ENCODE data around the gene TAL1. TPM values are rescaled to one million over a fixed set of nuclear protein-coding genes. Genes with fewer than 3 reads are reported as not detected.

Gene TAL1
- polyA plus RNA-seq, 1 donor, result 2.2 TPM

- Histone ChIP-seq H3K36me3 (ENCODE audit: control insufficient read depth, insufficient read depth, low read length) (no peaks in the 10 kb centered on the region), H3K27ac (ENCODE audit: low read length) (no peak overlapping the region), H3K4me3 (ENCODE audit: low read length) (no peak overlapping the region), H3K27me3 (ENCODE audit: control insufficient read depth, insufficient read depth, low read length) (peaks cover 97% of the 10 kb centered on the region), H3K9me3 (ENCODE audit: control insufficient read depth, low read depth, low read length) (peaks cover 10% of the 10 kb centered on the region), H3K4me1 (ENCODE audit: control insufficient read depth, insufficient read depth, low read length) (peaks cover 17% of the 10 kb centered on the region)
- DNase-seq, result no peak
- WGBS (ENCODE audit: insufficient coverage, low lambda C conversion rate), result 18% methylated on average over 5 of the region's 23 CpGs
Measured at GRCh38 chr1:47229886-47230691, 1.9 kb downstream of the TAL1 start.

- H3K9me3 ChIP-seq (ENCODE audit: control insufficient read depth, low read depth, low read length), result peaks cover 10% of the 10 kb centered on the region
- H3K27ac ChIP-seq (ENCODE audit: low read length), result no peak overlapping the region
- WGBS (ENCODE audit: insufficient coverage, low lambda C conversion rate), result no CpG with 5 or more reads among the region's 35 CpGs
- H3K27me3 ChIP-seq (ENCODE audit: control insufficient read depth, insufficient read depth, low read length), result peaks cover 97% of the 10 kb centered on the region
- no peaks in the 10 kb centered on the region for H3K36me3 ChIP-seq (ENCODE audit: control insufficient read depth, insufficient read depth, low read length)
- peaks cover 24% of the 10 kb centered on the region for H3K4me1 ChIP-seq (ENCODE audit: control insufficient read depth, insufficient read depth, low read length)
- no peak for DNase-seq
- no peak overlapping the region for H3K4me3 ChIP-seq (ENCODE audit: low read length)
Measured at GRCh38 chr1:47229031-47229885, 2.8 kb downstream of the TAL1 start.

GRCh38 chr1:47228644-47229030, 3.4 kb downstream of the TAL1 start:
- no peaks in the 10 kb centered on the region for H3K36me3 ChIP-seq (ENCODE audit: control insufficient read depth, insufficient read depth, low read length)
- no peak overlapping the region for H3K4me3 ChIP-seq (ENCODE audit: low read length)
- peaks cover 97% of the 10 kb centered on the region for H3K27me3 ChIP-seq (ENCODE audit: control insufficient read depth, insufficient read depth, low read length)
- peaks cover 10% of the 10 kb centered on the region for H3K9me3 ChIP-seq (ENCODE audit: control insufficient read depth, low read depth, low read length)
- H3K4me1 ChIP-seq (ENCODE audit: control insufficient read depth, insufficient read depth, low read length), result peaks cover 24% of the 10 kb centered on the region
- H3K27ac ChIP-seq (ENCODE audit: low read length), result no peak overlapping the region
- no CpG with 5 or more reads among the region's 12 CpGs for WGBS (ENCODE audit: insufficient coverage, low lambda C conversion rate)
- DNase-seq, result no peak

DNA sequence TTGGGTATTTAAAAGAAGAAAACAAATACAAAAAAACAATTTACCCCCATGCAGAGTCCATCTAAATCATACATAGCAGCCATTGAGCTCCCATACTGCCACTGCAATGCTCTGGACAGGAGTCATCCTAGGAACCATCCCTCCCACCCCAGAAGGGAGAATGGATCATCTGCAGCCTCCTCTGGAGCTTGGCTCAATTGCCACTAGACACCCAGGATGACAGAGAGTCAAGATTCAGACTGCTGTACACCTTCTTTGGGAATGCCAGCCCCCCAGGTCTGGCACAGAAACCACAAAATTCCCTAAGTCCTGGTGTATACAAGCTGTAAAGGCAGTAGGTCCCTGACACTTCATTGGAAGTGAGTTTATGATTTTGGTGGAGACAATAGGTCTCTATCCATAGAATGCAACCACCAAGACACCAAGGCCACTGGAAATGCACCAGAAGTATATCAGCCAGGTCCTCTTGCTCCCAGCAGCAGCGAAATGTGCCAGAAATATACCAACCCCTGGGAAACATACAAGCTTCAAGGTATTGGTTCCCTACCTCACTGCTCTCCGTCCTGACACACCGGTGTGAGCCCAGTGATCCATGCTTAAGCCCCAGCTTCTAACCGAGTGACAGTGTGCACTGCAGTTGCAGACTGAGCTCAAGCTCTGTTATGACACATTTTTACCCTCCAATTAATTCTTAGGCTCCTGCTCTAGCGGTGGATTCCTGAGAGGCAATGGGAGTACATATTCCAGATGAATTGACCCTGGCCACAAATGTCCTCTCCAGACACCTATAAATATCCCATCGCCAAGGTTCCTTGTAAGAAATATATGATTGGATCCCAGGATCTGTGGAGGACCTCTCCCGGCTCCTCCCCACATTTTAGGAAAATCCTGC, 4.4 kb downstream of the TAL1 start:
- Histone ChIP-seq H3K27me3 (ENCODE audit: control insufficient read depth, insufficient read depth, low read length) (peaks cover 97% of the 10 kb centered on the region), H3K36me3 (ENCODE audit: control insufficient read depth, insufficient read depth, low read length) (no peaks in the 10 kb centered on the region), H3K27ac (ENCODE audit: low read length) (no peak overlapping the region), H3K4me1 (ENCODE audit: control insufficient read depth, insufficient read depth, low read length) (peaks cover 24% of the 10 kb centered on the region), H3K9me3 (ENCODE audit: control insufficient read depth, low read depth, low read length) (peaks cover 10% of the 10 kb centered on the region), H3K4me3 (ENCODE audit: low read length) (no peak overlapping the region)
- DNase-seq, result no peak
- no CpG with 5 or more reads among the region's 7 CpGs for WGBS (ENCODE audit: insufficient coverage, low lambda C conversion rate)

DNA sequence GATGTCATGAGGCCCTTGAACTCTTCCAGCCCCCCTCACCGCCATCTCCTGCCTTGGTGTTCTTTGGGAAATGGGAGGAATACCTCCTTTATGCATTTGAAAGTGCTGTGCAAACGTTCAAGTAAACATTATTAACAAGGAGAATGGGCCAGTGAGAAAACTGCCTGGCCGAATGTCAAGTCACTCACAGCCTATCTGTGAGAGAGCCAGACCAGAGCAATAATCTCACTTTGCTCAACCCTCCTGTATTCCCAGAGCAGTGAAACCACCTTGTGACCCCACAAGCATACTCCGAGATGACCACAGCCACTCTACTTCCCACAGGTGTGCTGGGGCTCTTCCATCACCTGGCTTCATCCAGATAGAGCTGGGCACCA, 5.2 kb downstream of the TAL1 start:
- Histone ChIP-seq H3K4me1 (ENCODE audit: control insufficient read depth, insufficient read depth, low read length) (peaks cover 21% of the 10 kb centered on the region), H3K36me3 (ENCODE audit: control insufficient read depth, insufficient read depth, low read length) (no peaks in the 10 kb centered on the region), H3K27me3 (ENCODE audit: control insufficient read depth, insufficient read depth, low read length) (peaks cover 97% of the 10 kb centered on the region), H3K27ac (ENCODE audit: low read length) (no peak overlapping the region), H3K4me3 (ENCODE audit: low read length) (no peak overlapping the region), H3K9me3 (ENCODE audit: control insufficient read depth, low read depth, low read length) (peaks cover 9% of the 10 kb centered on the region)
- no CpG with 5 or more reads among the region's 4 CpGs for WGBS (ENCODE audit: insufficient coverage, low lambda C conversion rate)
- no peak for DNase-seq

DNA sequence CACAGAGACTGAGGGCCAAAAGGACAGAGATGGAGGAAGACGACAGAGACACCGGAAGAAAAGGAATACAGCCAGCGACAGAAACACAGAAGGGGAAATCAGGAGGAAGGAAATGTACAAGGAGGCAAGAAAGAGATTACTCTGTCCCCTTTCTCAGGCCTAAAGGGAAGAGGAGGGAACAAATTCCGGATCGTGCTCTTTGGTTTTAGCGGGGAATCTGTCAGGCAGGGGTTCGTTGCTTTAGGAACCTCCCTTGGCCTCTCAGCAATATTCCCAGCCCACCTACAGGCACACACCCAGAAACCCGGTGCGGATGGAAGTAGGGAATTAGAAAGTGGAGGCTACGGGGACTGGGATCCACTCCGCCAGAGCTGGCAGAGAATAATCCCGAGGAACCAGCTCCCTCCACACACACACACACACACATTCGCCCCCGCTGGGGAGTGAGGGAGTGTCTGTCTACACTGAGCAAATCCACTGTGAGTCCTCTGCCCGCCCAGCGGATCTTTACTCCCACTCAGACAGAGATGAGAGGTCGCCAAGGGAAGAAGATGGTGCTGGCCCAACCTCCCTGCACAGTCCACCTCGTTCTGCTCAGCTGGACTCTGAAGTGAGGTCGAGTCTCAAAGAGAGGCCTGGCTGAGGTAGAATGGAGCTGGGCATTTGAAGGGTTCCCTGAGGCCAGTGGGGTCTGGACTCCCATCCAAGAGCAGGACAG, 5.7 kb downstream of the TAL1 start:
- Histone ChIP-seq H3K9me3 (ENCODE audit: control insufficient read depth, low read depth, low read length) (peaks cover 4% of the 10 kb centered on the region), H3K4me1 (ENCODE audit: control insufficient read depth, insufficient read depth, low read length) (peaks cover 16% of the 10 kb centered on the region), H3K27me3 (ENCODE audit: control insufficient read depth, insufficient read depth, low read length) (peaks cover 97% of the 10 kb centered on the region), H3K4me3 (ENCODE audit: low read length) (no peak overlapping the region), H3K27ac (ENCODE audit: low read length) (no peak overlapping the region), H3K36me3 (ENCODE audit: control insufficient read depth, insufficient read depth, low read length) (no peaks in the 10 kb centered on the region)
- 5% methylated on average over 4 of the region's 19 CpGs for WGBS (ENCODE audit: insufficient coverage, low lambda C conversion rate)
- DNase-seq, result no peak

- no peak overlapping the region for H3K27ac ChIP-seq (ENCODE audit: low read length)
- no peaks in the 10 kb centered on the region for H3K36me3 ChIP-seq (ENCODE audit: control insufficient read depth, insufficient read depth, low read length)
- no peak overlapping the region for H3K4me3 ChIP-seq (ENCODE audit: low read length)
- no peak for DNase-seq
- peaks cover 14% of the 10 kb centered on the region for H3K4me1 ChIP-seq (ENCODE audit: control insufficient read depth, insufficient read depth, low read length)
- H3K9me3 ChIP-seq (ENCODE audit: control insufficient read depth, low read depth, low read length), result no peaks in the 10 kb centered on the region
- peaks cover 95% of the 10 kb centered on the region for H3K27me3 ChIP-seq (ENCODE audit: control insufficient read depth, insufficient read depth, low read length)
- WGBS (ENCODE audit: insufficient coverage, low lambda C conversion rate), result no CpG with 5 or more reads among the region's 79 CpGs
Measured at GRCh38 chr1:47225430-47226100, 6.5 kb downstream of the TAL1 start.

GRCh38 chr1:47224676-47225399, 7.2 kb downstream of the TAL1 start:
- no CpG with 5 or more reads among the region's 30 CpGs for WGBS (ENCODE audit: insufficient coverage, low lambda C conversion rate)
- no peak overlapping the region for H3K4me3 ChIP-seq (ENCODE audit: low read length)
- DNase-seq, result no peak
- H3K27me3 ChIP-seq (ENCODE audit: control insufficient read depth, insufficient read depth, low read length), result peaks cover 88% of the 10 kb centered on the region
- H3K4me1 ChIP-seq (ENCODE audit: control insufficient read depth, insufficient read depth, low read length), result peaks cover 14% of the 10 kb centered on the region
- no peak overlapping the region for H3K27ac ChIP-seq (ENCODE audit: low read length)
- no peaks in the 10 kb centered on the region for H3K36me3 ChIP-seq (ENCODE audit: control insufficient read depth, insufficient read depth, low read length)
- no peaks in the 10 kb centered on the region for H3K9me3 ChIP-seq (ENCODE audit: control insufficient read depth, low read depth, low read length)
